Ishikawa (cell line): ENCODE measurements around the gene EIF3M.

Experiments
- EGR1 ChIP-seq: IDR thresholded peaks from 2 replicates; pipeline ENCODE4 v1.6.1; 2012
- EP300 ChIP-seq: IDR thresholded peaks from 2 replicates; pipeline ENCODE4 v1.6.1; 2012; ENCODE audit warnings: borderline replicate concordance
- USF1 ChIP-seq: IDR thresholded peaks from 2 replicates; pipeline ENCODE4 v1.6.1; 2012
- YY1 ChIP-seq: IDR thresholded peaks from 2 replicates; pipeline ENCODE4 v1.6.1; 2012; ENCODE audit warnings: low read depth

- TF ChIP-seq EP300 (no peak), YY1 (no peak), EGR1 (no peak), USF1 (no peak)
Measured at GRCh38 chr11:32641361-32641760, 57.7 kb downstream of the EIF3M start.
